Measurements from ENCODE around the gene ACAD11. TPM values are rescaled to one million over a fixed set of nuclear protein-coding genes. Genes with fewer than 3 reads are reported as not detected.
"Not testable (repeated sequence)": the region's sequence is repeated elsewhere in the genome, so short reads cannot be mapped to it uniquely, and the experiment has no call there.

ACAD11 gene
- total RNA-seq, 1 experiment from 2014 or later: 15.4 TPM

- intact Hi-C loops (cut with micrococcal nuclease; ENCODE audit: unreplicated experiment); H3K27me3 ChIP-seq (ENCODE audit: control insufficient read depth, insufficient read depth, low read length); H3K36me3 ChIP-seq (ENCODE audit: control insufficient read depth, insufficient read depth, low read length); in situ Hi-C loops (cut with HindIII; ENCODE audit: low pct_unique_long_range_greater_than_20kb, low sequenced_read_pairs); CTCF ChIA-PET; DNase-seq (ENCODE audit: low read depth, low spot score); H3K9me3 ChIP-seq (ENCODE audit: control insufficient read depth, insufficient read depth, low read depth, low read length); POLR2A ChIA-PET; ATAC-seq; H3K4me1 ChIP-seq (ENCODE audit: control insufficient read depth, insufficient read depth, low read length); H3K4me3 ChIP-seq (ENCODE audit: low read depth in 2 of 2, low read length in 2 of 2); H3K27ac ChIP-seq (ENCODE audit: low read length); BruUV-seq (replicated peaks): not testable (repeated sequence)
These were observed 53.0 kb downstream of the ACAD11 start for GRCh38 chr3:132606620-132607019.

- Histone ChIP-seq H3K36me3 (ENCODE audit: control insufficient read depth, insufficient read depth, low read length) (peaks cover 7% of the 10 kb centered on the region; the same call in 1 of the 2 replicates), H3K27me3 (ENCODE audit: control insufficient read depth, insufficient read depth, low read length) (no peaks in the 10 kb centered on the region), H3K9me3 (ENCODE audit: control insufficient read depth, insufficient read depth, low read depth, low read length) (no peaks in the 10 kb centered on the region), H3K4me3 (ENCODE audit: low read depth in 2 of 2, low read length in 2 of 2) (no peak overlapping the region), H3K4me1 (ENCODE audit: control insufficient read depth, insufficient read depth, low read length) (no peaks in the 10 kb centered on the region), H3K27ac (ENCODE audit: low read length) (no peak overlapping the region)
- in situ Hi-C loops (cut with HindIII; ENCODE audit: low pct_unique_long_range_greater_than_20kb, low sequenced_read_pairs): no loop called here
- TF ChIP-seq POLR2AphosphoS5 (IDR thresholded peaks at IDR 0.05; ENCODE audit: low read depth, low read length): no peak
- no peak for TF ChIP-seq TCF7L2 (IDR thresholded peaks at IDR 0.05; ENCODE audit: low read depth, low read length)
- TF ChIP-seq, protein P1, sequence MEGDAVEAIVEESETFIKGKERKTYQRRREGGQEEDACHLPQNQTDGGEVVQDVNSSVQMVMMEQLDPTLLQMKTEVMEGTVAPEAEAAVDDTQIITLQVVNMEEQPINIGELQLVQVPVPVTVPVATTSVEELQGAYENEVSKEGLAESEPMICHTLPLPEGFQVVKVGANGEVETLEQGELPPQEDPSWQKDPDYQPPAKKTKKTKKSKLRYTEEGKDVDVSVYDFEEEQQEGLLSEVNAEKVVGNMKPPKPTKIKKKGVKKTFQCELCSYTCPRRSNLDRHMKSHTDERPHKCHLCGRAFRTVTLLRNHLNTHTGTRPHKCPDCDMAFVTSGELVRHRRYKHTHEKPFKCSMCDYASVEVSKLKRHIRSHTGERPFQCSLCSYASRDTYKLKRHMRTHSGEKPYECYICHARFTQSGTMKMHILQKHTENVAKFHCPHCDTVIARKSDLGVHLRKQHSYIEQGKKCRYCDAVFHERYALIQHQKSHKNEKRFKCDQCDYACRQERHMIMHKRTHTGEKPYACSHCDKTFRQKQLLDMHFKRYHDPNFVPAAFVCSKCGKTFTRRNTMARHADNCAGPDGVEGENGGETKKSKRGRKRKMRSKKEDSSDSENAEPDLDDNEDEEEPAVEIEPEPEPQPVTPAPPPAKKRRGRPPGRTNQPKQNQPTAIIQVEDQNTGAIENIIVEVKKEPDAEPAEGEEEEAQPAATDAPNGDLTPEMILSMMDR (IDR thresholded peaks at IDR 0.05): no peak
- TF ChIP-seq, protein P2, sequence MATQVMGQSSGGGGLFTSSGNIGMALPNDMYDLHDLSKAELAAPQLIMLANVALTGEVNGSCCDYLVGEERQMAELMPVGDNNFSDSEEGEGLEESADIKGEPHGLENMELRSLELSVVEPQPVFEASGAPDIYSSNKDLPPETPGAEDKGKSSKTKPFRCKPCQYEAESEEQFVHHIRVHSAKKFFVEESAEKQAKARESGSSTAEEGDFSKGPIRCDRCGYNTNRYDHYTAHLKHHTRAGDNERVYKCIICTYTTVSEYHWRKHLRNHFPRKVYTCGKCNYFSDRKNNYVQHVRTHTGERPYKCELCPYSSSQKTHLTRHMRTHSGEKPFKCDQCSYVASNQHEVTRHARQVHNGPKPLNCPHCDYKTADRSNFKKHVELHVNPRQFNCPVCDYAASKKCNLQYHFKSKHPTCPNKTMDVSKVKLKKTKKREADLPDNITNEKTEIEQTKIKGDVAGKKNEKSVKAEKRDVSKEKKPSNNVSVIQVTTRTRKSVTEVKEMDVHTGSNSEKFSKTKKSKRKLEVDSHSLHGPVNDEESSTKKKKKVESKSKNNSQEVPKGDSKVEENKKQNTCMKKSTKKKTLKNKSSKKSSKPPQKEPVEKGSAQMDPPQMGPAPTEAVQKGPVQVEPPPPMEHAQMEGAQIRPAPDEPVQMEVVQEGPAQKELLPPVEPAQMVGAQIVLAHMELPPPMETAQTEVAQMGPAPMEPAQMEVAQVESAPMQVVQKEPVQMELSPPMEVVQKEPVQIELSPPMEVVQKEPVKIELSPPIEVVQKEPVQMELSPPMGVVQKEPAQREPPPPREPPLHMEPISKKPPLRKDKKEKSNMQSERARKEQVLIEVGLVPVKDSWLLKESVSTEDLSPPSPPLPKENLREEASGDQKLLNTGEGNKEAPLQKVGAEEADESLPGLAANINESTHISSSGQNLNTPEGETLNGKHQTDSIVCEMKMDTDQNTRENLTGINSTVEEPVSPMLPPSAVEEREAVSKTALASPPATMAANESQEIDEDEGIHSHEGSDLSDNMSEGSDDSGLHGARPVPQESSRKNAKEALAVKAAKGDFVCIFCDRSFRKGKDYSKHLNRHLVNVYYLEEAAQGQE (IDR thresholded peaks at IDR 0.05; ENCODE audit: insufficient read depth in 1 of 2, low read depth in 2 of 2, low read length in 1 of 2): no peak
- TF ChIP-seq SIN3A (IDR thresholded peaks at IDR 0.05; ENCODE audit: borderline replicate concordance, insufficient read depth, low read depth, low read length): no peak
- DNase-seq (ENCODE audit: low read depth, low spot score) (no peak), ATAC-seq (no peak)
- no TSS peak for BruUV-seq (replicated peaks)
- intact Hi-C loops (cut with micrococcal nuclease; ENCODE audit: unreplicated experiment): no loop called here
- ChIA-PET POLR2A (no interaction called here), CTCF (no interaction called here)
These were observed 53.5 kb downstream of the ACAD11 start for GRCh38 chr3:132606085-132606484.

DNA sequence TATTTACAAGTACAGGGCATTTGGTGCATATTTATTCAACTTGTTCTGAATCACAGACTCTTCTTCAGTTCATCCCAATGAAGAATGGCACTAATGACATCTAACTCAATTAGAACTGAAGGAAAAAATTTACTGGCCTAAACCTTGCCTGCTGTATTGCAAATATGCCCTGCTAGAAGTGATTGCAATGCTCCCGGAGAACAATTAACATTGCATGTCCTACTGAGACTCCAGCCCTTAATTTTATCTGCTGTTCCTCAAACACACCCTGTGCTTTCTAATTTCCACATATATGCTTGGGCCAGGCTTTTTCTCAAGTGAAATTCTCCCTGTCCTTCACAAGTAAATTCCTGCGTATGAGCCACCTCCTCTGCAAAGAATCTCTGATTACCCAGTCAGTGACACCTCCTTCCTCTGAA, 54.2 kb downstream of the ACAD11 start:
- Histone ChIP-seq H3K9me3 (ENCODE audit: control insufficient read depth, insufficient read depth, low read depth, low read length) (no peaks in the 10 kb centered on the region), H3K27me3 (ENCODE audit: control insufficient read depth, insufficient read depth, low read length) (no peaks in the 10 kb centered on the region), H3K4me3 (ENCODE audit: low read depth in 2 of 2, low read length in 2 of 2) (no peak overlapping the region), H3K27ac (ENCODE audit: low read length) (no peak overlapping the region), H3K4me1 (ENCODE audit: control insufficient read depth, insufficient read depth, low read length) (no peaks in the 10 kb centered on the region), H3K36me3 (ENCODE audit: control insufficient read depth, insufficient read depth, low read length) (peaks cover 7% of the 10 kb centered on the region; the same call in 1 of the 2 replicates)
- in situ Hi-C loops (cut with HindIII; ENCODE audit: low pct_unique_long_range_greater_than_20kb, low sequenced_read_pairs) (no loop called here), intact Hi-C loops (cut with micrococcal nuclease; ENCODE audit: unreplicated experiment) (no loop called here)
- ATAC-seq (no peak), DNase-seq (ENCODE audit: low read depth, low spot score) (no peak)
- TF ChIP-seq TCF7L2 (IDR thresholded peaks at IDR 0.05; ENCODE audit: low read depth, low read length) (no peak), SIN3A (IDR thresholded peaks at IDR 0.05; ENCODE audit: borderline replicate concordance, insufficient read depth, low read depth, low read length) (no peak), POLR2AphosphoS5 (IDR thresholded peaks at IDR 0.05; ENCODE audit: low read depth, low read length) (no peak)
- TF ChIP-seq, protein P1 (IDR thresholded peaks at IDR 0.05): no peak
- TF ChIP-seq, protein P2 (IDR thresholded peaks at IDR 0.05; ENCODE audit: insufficient read depth in 1 of 2, low read depth in 2 of 2, low read length in 1 of 2): no peak
- no TSS peak for BruUV-seq (replicated peaks)
- CTCF ChIA-PET: no interaction called here
- POLR2A ChIA-PET: no interaction called here

DNA sequence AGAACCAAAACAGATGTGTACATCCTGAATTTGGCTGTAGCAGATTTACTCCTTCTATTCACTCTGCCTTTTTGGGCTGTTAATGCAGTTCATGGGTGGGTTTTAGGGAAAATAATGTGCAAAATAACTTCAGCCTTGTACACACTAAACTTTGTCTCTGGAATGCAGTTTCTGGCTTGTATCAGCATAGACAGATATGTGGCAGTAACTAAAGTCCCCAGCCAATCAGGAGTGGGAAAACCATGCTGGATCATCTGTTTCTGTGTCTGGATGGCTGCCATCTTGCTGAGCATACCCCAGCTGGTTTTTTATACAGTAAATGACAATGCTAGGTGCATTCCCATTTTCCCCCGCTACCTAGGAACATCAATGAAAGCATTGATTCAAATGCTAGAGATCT, 59.0 kb downstream of the ACAD11 start:
- ATAC-seq; CTCF ChIA-PET; H3K4me3 ChIP-seq (ENCODE audit: low read depth in 2 of 2, low read length in 2 of 2); POLR2A ChIA-PET; H3K36me3 ChIP-seq (ENCODE audit: control insufficient read depth, insufficient read depth, low read length); in situ Hi-C loops (cut with HindIII; ENCODE audit: low pct_unique_long_range_greater_than_20kb, low sequenced_read_pairs); H3K4me1 ChIP-seq (ENCODE audit: control insufficient read depth, insufficient read depth, low read length); H3K27ac ChIP-seq (ENCODE audit: low read length); H3K9me3 ChIP-seq (ENCODE audit: control insufficient read depth, insufficient read depth, low read depth, low read length); H3K27me3 ChIP-seq (ENCODE audit: control insufficient read depth, insufficient read depth, low read length); intact Hi-C loops (cut with micrococcal nuclease; ENCODE audit: unreplicated experiment); BruUV-seq (replicated peaks); DNase-seq (ENCODE audit: low read depth, low spot score): not testable (repeated sequence)
